HepG2 (cell line): Measurements from ENCODE around the gene DALRD3. TPM values are rescaled to one million over a fixed set of nuclear protein-coding genes. Genes with fewer than 3 reads are reported as not detected.

Experiments
- ATAC-seq: fragments of 200-7000 bp; cut with Tn5 transposase; 3 replicates; pipeline ENCODE4 v1.9.1; 2020; ENCODE audit warnings: mild to moderate bottlenecking, moderate library complexity
- BruUV-seq: library from RNA; stranded (reverse); fragments of 400-500 nt; replicated peaks from 2 replicates; lab custom pipeline; 2021; lab: Mats Ljungman, UMichigan
- CTCF ChIA-PET: fragments of 300-600 bp; formaldehyde crosslinking; extraction: SDS; loops from one replicate; lab custom pipeline; 2021; ENCODE audit warnings: low total read pairs, inconsistent platforms, low intra/inter-chr PET ratio; lab: Yijun Ruan, JAX
- POLR2A ChIA-PET: fragments of 350-600 bp; sonication (Branson Sonifier 250); formaldehyde crosslinking; loops from one replicate; lab custom pipeline; 2020; ENCODE audit warnings: antibody characterized with exemption, inconsistent platforms; lab: Yijun Ruan, JAX
- DNase-seq: peaks from one replicate; pipeline ENCODE4 v3.0.0-alpha.2; 2015; ENCODE audit warnings: low spot score
- FAIRE-seq: peaks from 3 replicates; lab custom pipeline; 2011; peaks lifted over from hg19 to GRCh38; lab: Jason Lieb, UNC
- H2AFZ ChIP-seq: one replicate; pipeline ENCODE4 v1.6.1; 2011; ENCODE audit warnings: low read length, inconsistent platforms
- H3K27ac ChIP-seq: fragments of 300-600 bp; 3 replicates; pipeline ENCODE4 v1.8.0; 2011; ENCODE audit warnings: mixed run types, mild to moderate bottlenecking, mixed read lengths, low read length, inconsistent platforms; ENCODE audit not compliant: insufficient read depth; ENCODE audit errors: extremely low read length
- H3K27me3 ChIP-seq, 2 experiments: fragments of 200-600 bp in 1 of 2; 2 replicates in 1 of 2; 3 replicates in 1 of 2; pipeline versions ENCODE4 v1.6.0 to v1.8.0; 2011; ENCODE audit warnings: low read length in 2 of 2, mild to moderate bottlenecking in 2 of 2, moderate library complexity in 2 of 2, inconsistent platforms in 1 of 2; ENCODE audit not compliant: insufficient read depth in 2 of 2, control insufficient read depth in 1 of 2
- H3K36me3 ChIP-seq, 2 experiments: fragments of 200-600 bp in 1 of 2; replicated peaks in 1 of 2; 2 replicates in 1 of 2; 3 replicates in 1 of 2; pipeline versions ENCODE4 v1.5.1 to v1.8.0; 2011; ENCODE audit warnings: low read length in 2 of 2, inconsistent platforms in 1 of 2; ENCODE audit not compliant: insufficient read depth in 2 of 2, control insufficient read depth in 1 of 2
- H3K4me1 ChIP-seq: 2 replicates; pipeline ENCODE4 v1.5.1; 2012; ENCODE audit warnings: low read length, inconsistent platforms; ENCODE audit not compliant: insufficient read depth
- H3K4me2 ChIP-seq: 2 replicates; pipeline ENCODE4 v1.6.0; 2011; ENCODE audit warnings: low read depth, low read length, inconsistent platforms
- H3K4me3 ChIP-seq, 3 experiments: fragments of 200-600 bp in 1 of 3; sonication (generic), shearing (Covaris generic) in 1 of 3; replicated peaks in 1 of 3; 2 replicates each; pipeline ENCODE4 v1.5.1; 2011 to 2016; ENCODE audit warnings: low read length in 3 of 3, inconsistent platforms in 2 of 3, low read depth in 2 of 3, mild to moderate bottlenecking in 2 of 3, control low read depth in 1 of 3, mixed read lengths in 1 of 3; ENCODE audit not compliant: insufficient read depth in 1 of 3
- H3K79me2 ChIP-seq: one replicate; pipeline ENCODE4 v1.6.1; 2011; ENCODE audit warnings: low read length, inconsistent platforms; ENCODE audit not compliant: insufficient read depth
- H3K9ac ChIP-seq: 2 replicates; pipeline ENCODE4 v1.6.0; 2011; ENCODE audit warnings: mild to moderate bottlenecking, low read depth, low read length, inconsistent platforms; ENCODE audit not compliant: insufficient read depth
- H3K9me3 ChIP-seq: 2 replicates; pipeline ENCODE4 v1.5.1; 2012; ENCODE audit warnings: mild to moderate bottlenecking, low read length
- H4K20me1 ChIP-seq: 2 replicates; pipeline ENCODE4 v1.6.0; 2011; ENCODE audit warnings: inconsistent platforms, mild to moderate bottlenecking, low read length, moderate library complexity; ENCODE audit not compliant: insufficient read depth
- FLYWCH1 ChIP-seq: sonication (generic); formaldehyde crosslinking; IDR thresholded peaks from 2 replicates; pipeline ENCODE4 v1.8.1; 2023; ENCODE audit warnings: mild to moderate bottlenecking, missing genetic modification reagents
- IRF2 ChIP-seq: IDR thresholded peaks from 2 replicates; pipeline ENCODE4 v1.6.1; 2018; ENCODE audit warnings: missing genetic modification reagents, missing compliant biosample characterization
- MAZ ChIP-seq, 2 experiments: sonication (generic) in 1 of 2; formaldehyde crosslinking in 1 of 2; IDR thresholded peaks; 2 replicates each; pipeline versions ENCODE4 v1.5.0 to v1.6.1; 2012 to 2020; ENCODE audit warnings: low read depth in 2 of 2, mild to moderate bottlenecking in 2 of 2, borderline replicate concordance in 1 of 2, improper control_type of control experiment in 1 of 2, low read length in 1 of 2, missing genetic modification reagents in 1 of 2, moderate library complexity in 1 of 2
- MLLT10 ChIP-seq: sonication (generic); formaldehyde crosslinking; IDR thresholded peaks from 2 replicates; pipeline ENCODE4 v1.4.0; 2020; ENCODE audit warnings: missing genetic modification reagents
- MLXIP ChIP-seq: sonication (generic); formaldehyde crosslinking; IDR thresholded peaks from 2 replicates; pipeline ENCODE4 v1.9.0; 2021; ENCODE audit warnings: missing genetic modification reagents, borderline replicate concordance
- MXD3 ChIP-seq: IDR thresholded peaks from 2 replicates; pipeline ENCODE4 v1.6.1; 2016; ENCODE audit warnings: mild to moderate bottlenecking, missing biosample characterization, missing genetic modification reagents
- MZF1 ChIP-seq: sonication (generic); formaldehyde crosslinking; IDR thresholded peaks from 2 replicates; pipeline ENCODE4 v1.8.1; 2023; ENCODE audit warnings: mild to moderate bottlenecking, missing genetic modification reagents, borderline replicate concordance
- NFYC ChIP-seq: IDR thresholded peaks from 2 replicates; pipeline ENCODE4 v1.6.1; 2016; ENCODE audit warnings: missing genetic modification reagents, missing compliant biosample characterization
- SETDB1 ChIP-seq: sonication (generic); formaldehyde crosslinking; IDR thresholded peaks from 2 replicates; pipeline ENCODE4 v1.5.1; 2020; ENCODE audit warnings: missing genetic modification reagents, mild to moderate bottlenecking, borderline replicate concordance
- SIX4 ChIP-seq: sonication (generic); formaldehyde crosslinking; IDR thresholded peaks from 2 replicates; pipeline ENCODE4 v1.4.0; 2020; ENCODE audit warnings: missing genetic modification reagents
- TBX2 ChIP-seq: sonication (generic); formaldehyde crosslinking; IDR thresholded peaks from 2 replicates; pipeline ENCODE4 v1.5.0; 2020; ENCODE audit warnings: missing genetic modification reagents, mild to moderate bottlenecking, borderline replicate concordance
- ZBTB44 ChIP-seq: sonication (generic); formaldehyde crosslinking; IDR thresholded peaks from 2 replicates; pipeline ENCODE4 v1.4.0; 2020; ENCODE audit warnings: missing genetic modification reagents
- ZEB1 ChIP-seq: IDR thresholded peaks from 2 replicates; pipeline ENCODE4 v1.6.1; 2012; ENCODE audit warnings: mild to moderate bottlenecking, low read depth, inconsistent platforms; ENCODE audit not compliant: insufficient replicate concordance
- ZNF280B ChIP-seq: sonication (generic); formaldehyde crosslinking; IDR thresholded peaks from 2 replicates; pipeline ENCODE4 v1.5.0; 2020; ENCODE audit warnings: missing genetic modification reagents, mild to moderate bottlenecking, borderline replicate concordance
- ZNF629 ChIP-seq: sonication (generic); formaldehyde crosslinking; conservative IDR thresholded peaks from 2 replicates; pipeline ENCODE4 v1.5.0; 2020; ENCODE audit warnings: missing genetic modification reagents
- ZNF678 ChIP-seq: sonication (generic); formaldehyde crosslinking; IDR thresholded peaks from 2 replicates; pipeline ENCODE4 v1.4.0; 2020; ENCODE audit warnings: mild to moderate bottlenecking, missing genetic modification reagents
- WGBS: methylation state at CpG from one replicate; pipeline ENCODE4 v1.1.6; 2017; ENCODE audit warnings: low lambda C conversion rate; 5-methylcytosine and 5-hydroxymethylcytosine counted together
- in situ Hi-C: cut with HindIII; loops from 2 replicates; pipeline ENCODE4 v1.10.0; 2017; ENCODE audit warnings: low pct_unique_long_range_greater_than_20kb; ENCODE audit not compliant: extremely low pct_ligation_motif_present
- intact Hi-C: fragments of 100-400 bp; cut with micrococcal nuclease; formaldehyde crosslinking; loops from one replicate; pipeline ENCODE4 v1.10.0; 2022; ENCODE audit not compliant: unreplicated experiment
- polyA plus RNA-seq, 8 experiments: library from polyadenylated mRNA; depleted of rRNA in 3 of 8; stranded (reverse) in 7 of 8; unstranded in 1 of 8; fragments of >200 nt; fragmentation: Illumina TruSeq in 4 of 8; extraction: Trizol in 4 of 8; gene quantifications; 2 replicates each; pipeline versions ENCODE4 v1.2.1 to v1.2.3, GENCODE V29; 2011 to 2016; ENCODE audit warnings: low read depth in 4 of 8, missing spikeins in 1 of 8, mixed read lengths in 1 of 8; ENCODE audit not compliant: insufficient read depth in 1 of 8
- total RNA-seq, 5 experiments: library from RNA; depleted of rRNA; stranded (reverse); fragments of >200 nt; fragmentation: Illumina TruSeq; extraction: Trizol; gene quantifications; 2 replicates each; pipeline ENCODE4 v1.2.3, GENCODE V29; 2016; ENCODE audit warnings: low read depth in 1 of 5

DALRD3 gene
- total and polyA plus RNA-seq, 2 of the 13 experiments (the other 11 are each of a cell fraction or from before 2014, with no cell fraction given) = 19.9 to 36.5 TPM

- no peak for DNase-seq
- ChIA-PET CTCF (no interaction called here), POLR2A (interaction anchor here (0.9 to 11.1 kb wide), 4 partner anchors 14 to 477 kb away, joined by 3 to 280 read pairs (median 46); partner anchors contain the start of genes QRICH1 and WDR6)
- Histone ChIP-seq H3K9me3 (no peaks in the 10 kb centered on the region), H3K79me2 (peaks cover 38% of the 10 kb centered on the region), H3K4me2 (no peak overlapping the region), H3K9ac (no peak overlapping the region), H3K4me3 (no peak overlapping the region), H3K27me3 (no peaks in the 10 kb centered on the region; a peak in 1 of 5 replicates), H4K20me1 (no peaks in the 10 kb centered on the region), H3K36me3 (peaks cover 16 to 30% of the 10 kb centered on the region in 2 experiments), H3K4me1 (peaks cover 59% of the 10 kb centered on the region), H3K27ac (no peak overlapping the region), H2AFZ (no peak overlapping the region)
- WGBS = 96% methylated on average over 4 of the region's 4 CpGs
- FAIRE-seq = no peak
- in situ Hi-C loops = no loop called here
- no peak for ATAC-seq
- TF ChIP-seq TBX2 (CRISPR knock-in tag) (no peak), ZEB1 (no peak), NFYC (CRISPR knock-in tag) (no peak), ZNF280B (CRISPR knock-in tag) (no peak), MAZ (IDR thresholded peaks at IDR 0.05; ENCODE audit: borderline replicate concordance, low read depth, low read length) (no peak), MAZ (CRISPR knock-in tag; IDR thresholded peaks at IDR 0.05; ENCODE audit: low read depth) (no peak), IRF2 (CRISPR knock-in tag) (no peak), MXD3 (CRISPR knock-in tag) (no peak), MZF1 (CRISPR knock-in tag) (no peak), MLXIP (no peak), FLYWCH1 (CRISPR knock-in tag) (no peak), ZNF629 (CRISPR knock-in tag) (no peak), ZNF678 (CRISPR knock-in tag) (no peak), SETDB1 (CRISPR knock-in tag) (no peak), SIX4 (no peak), ZBTB44 (CRISPR knock-in tag) (no peak), MLLT10 (CRISPR knock-in tag) (no peak)
- BruUV-seq = no TSS peak
- intact Hi-C loops = loop anchor here (5.0 kb wide), 1 partner anchor 69 kb away; the partner anchor contains the start of gene QRICH1
Observed at GRCh38 chr3:49023775-49024174, 5.4 kb upstream of the DALRD3 start.
